ENCODE data around the gene ACOXL. TPM values are rescaled to one million over a fixed set of nuclear protein-coding genes. Genes with fewer than 3 reads are reported as not detected.

ACOXL gene
- total RNA-seq, 1 donor, result 0.10 TPM

- Histone ChIP-seq H3K27me3 (ENCODE audit: insufficient read depth, low read length) (peaks cover 7% of the 10 kb centered on the region), H3K4me3 (ENCODE audit: low read length) (no peak overlapping the region), H3K9me3 (ENCODE audit: low read depth, low read length) (peaks cover 6% of the 10 kb centered on the region)
These were observed 32.6 kb downstream of the ACOXL start for GRCh38 chr2:110764931-110765330.

GRCh38 chr2:110766291-110766690 lies 33.9 kb downstream of the ACOXL start:
- no peaks in the 10 kb centered on the region for H3K4me1 ChIP-seq (ENCODE audit: insufficient read depth, low read length)
- H3K27me3 ChIP-seq (ENCODE audit: insufficient read depth, low read length), result peaks cover 5% of the 10 kb centered on the region
- no peak overlapping the region for H3K4me3 ChIP-seq (ENCODE audit: low read length)
- peaks cover 6% of the 10 kb centered on the region for H3K9me3 ChIP-seq (ENCODE audit: low read depth, low read length)

More at GRCh38 chr2:110764931-110765330, 32.6 kb downstream of the ACOXL start:
- H3K4me1 ChIP-seq (ENCODE audit: insufficient read depth, low read length), result no peaks in the 10 kb centered on the region

GRCh38 chr2:110768591-110768990 lies 36.2 kb downstream of the ACOXL start:
- Histone ChIP-seq H3K4me3 (ENCODE audit: low read length) (no peak overlapping the region), H3K9me3 (ENCODE audit: low read depth, low read length) (peaks cover 6% of the 10 kb centered on the region), H3K27me3 (ENCODE audit: insufficient read depth, low read length) (no peaks in the 10 kb centered on the region), H3K4me1 (ENCODE audit: insufficient read depth, low read length) (no peaks in the 10 kb centered on the region)

GRCh38 chr2:110770404-110770958 lies 38.1 kb downstream of the ACOXL start:
- H3K4me1 ChIP-seq (ENCODE audit: insufficient read depth, low read length), result no peaks in the 10 kb centered on the region
- H3K27me3 ChIP-seq (ENCODE audit: insufficient read depth, low read length), result peaks cover 3% of the 10 kb centered on the region
- peaks cover 6% of the 10 kb centered on the region for H3K9me3 ChIP-seq (ENCODE audit: low read depth, low read length)
- no peak overlapping the region for H3K4me3 ChIP-seq (ENCODE audit: low read length)

- peaks cover 3% of the 10 kb centered on the region for H3K27me3 ChIP-seq (ENCODE audit: insufficient read depth, low read length)
- H3K9me3 ChIP-seq (ENCODE audit: low read depth, low read length), result peaks cover 1% of the 10 kb centered on the region
- no peak overlapping the region for H3K4me3 ChIP-seq (ENCODE audit: low read length)
- no peaks in the 10 kb centered on the region for H3K4me1 ChIP-seq (ENCODE audit: insufficient read depth, low read length)
These were observed 38.6 kb downstream of the ACOXL start for GRCh38 chr2:110770959-110771431.

GRCh38 chr2:110771547-110772382 lies 39.4 kb downstream of the ACOXL start:
- no peaks in the 10 kb centered on the region for H3K4me1 ChIP-seq (ENCODE audit: insufficient read depth, low read length)
- peaks cover 3% of the 10 kb centered on the region for H3K27me3 ChIP-seq (ENCODE audit: insufficient read depth, low read length)
- H3K9me3 ChIP-seq (ENCODE audit: low read depth, low read length), result no peaks in the 10 kb centered on the region
- H3K4me3 ChIP-seq (ENCODE audit: low read length), result no peak overlapping the region

GRCh38 chr2:110772383-110772755 lies 40.0 kb downstream of the ACOXL start:
- Histone ChIP-seq H3K27me3 (ENCODE audit: insufficient read depth, low read length) (peaks cover 3% of the 10 kb centered on the region), H3K4me3 (ENCODE audit: low read length) (no peak overlapping the region), H3K9me3 (ENCODE audit: low read depth, low read length) (no peaks in the 10 kb centered on the region), H3K4me1 (ENCODE audit: insufficient read depth, low read length) (no peaks in the 10 kb centered on the region)

GRCh38 chr2:110773401-110773921 lies 41.1 kb downstream of the ACOXL start:
- Histone ChIP-seq H3K9me3 (ENCODE audit: low read depth, low read length) (no peaks in the 10 kb centered on the region), H3K27me3 (ENCODE audit: insufficient read depth, low read length) (peaks cover 3% of the 10 kb centered on the region), H3K4me1 (ENCODE audit: insufficient read depth, low read length) (no peaks in the 10 kb centered on the region), H3K4me3 (ENCODE audit: low read length) (no peak overlapping the region)

- Histone ChIP-seq H3K9me3 (ENCODE audit: low read depth, low read length) (no peaks in the 10 kb centered on the region), H3K4me3 (ENCODE audit: low read length) (no peak overlapping the region), H3K4me1 (ENCODE audit: insufficient read depth, low read length) (no peaks in the 10 kb centered on the region), H3K27me3 (ENCODE audit: insufficient read depth, low read length) (peaks cover 3% of the 10 kb centered on the region)
These were observed 42.3 kb downstream of the ACOXL start for GRCh38 chr2:110774701-110775100.

- Histone ChIP-seq H3K4me3 (ENCODE audit: low read length) (no peak overlapping the region), H3K9me3 (ENCODE audit: low read depth, low read length) (no peaks in the 10 kb centered on the region), H3K27me3 (ENCODE audit: insufficient read depth, low read length) (peaks cover 3% of the 10 kb centered on the region), H3K4me1 (ENCODE audit: insufficient read depth, low read length) (no peaks in the 10 kb centered on the region)
These were observed 45.3 kb downstream of the ACOXL start for GRCh38 chr2:110777531-110778311.

- peaks cover under 1% of the 10 kb centered on the region for H3K27me3 ChIP-seq (ENCODE audit: insufficient read depth, low read length)
- H3K4me3 ChIP-seq (ENCODE audit: low read length), result no peak overlapping the region
- H3K4me1 ChIP-seq (ENCODE audit: insufficient read depth, low read length), result no peaks in the 10 kb centered on the region
- H3K9me3 ChIP-seq (ENCODE audit: low read depth, low read length), result no peaks in the 10 kb centered on the region
These were observed 48.1 kb downstream of the ACOXL start for GRCh38 chr2:110780461-110780860.

GRCh38 chr2:110783196-110783873 lies 51.0 kb downstream of the ACOXL start:
- H3K4me3 ChIP-seq (ENCODE audit: low read length), result no peak overlapping the region
- H3K27me3 ChIP-seq (ENCODE audit: insufficient read depth, low read length), result peaks cover 4% of the 10 kb centered on the region
- H3K9me3 ChIP-seq (ENCODE audit: low read depth, low read length), result no peaks in the 10 kb centered on the region
- no peaks in the 10 kb centered on the region for H3K4me1 ChIP-seq (ENCODE audit: insufficient read depth, low read length)

- Histone ChIP-seq H3K9me3 (ENCODE audit: low read depth, low read length) (no peaks in the 10 kb centered on the region), H3K27me3 (ENCODE audit: insufficient read depth, low read length) (peaks cover 4% of the 10 kb centered on the region), H3K4me3 (ENCODE audit: low read length) (no peak overlapping the region), H3K4me1 (ENCODE audit: insufficient read depth, low read length) (no peaks in the 10 kb centered on the region)
These were observed 51.8 kb downstream of the ACOXL start for GRCh38 chr2:110784047-110784631.

- peaks cover 4% of the 10 kb centered on the region for H3K27me3 ChIP-seq (ENCODE audit: insufficient read depth, low read length)
- no peak overlapping the region for H3K4me3 ChIP-seq (ENCODE audit: low read length)
- H3K4me1 ChIP-seq (ENCODE audit: insufficient read depth, low read length), result no peaks in the 10 kb centered on the region
- H3K9me3 ChIP-seq (ENCODE audit: low read depth, low read length), result no peaks in the 10 kb centered on the region
These were observed 53.1 kb downstream of the ACOXL start for GRCh38 chr2:110785439-110785838.
